Measurements from ENCODE around the gene TGOLN2.
"Not testable (repeated sequence)": the region's sequence is repeated elsewhere in the genome, so short reads cannot be mapped to it uniquely, and the experiment has no call there.

TGOLN2 gene

DNA sequence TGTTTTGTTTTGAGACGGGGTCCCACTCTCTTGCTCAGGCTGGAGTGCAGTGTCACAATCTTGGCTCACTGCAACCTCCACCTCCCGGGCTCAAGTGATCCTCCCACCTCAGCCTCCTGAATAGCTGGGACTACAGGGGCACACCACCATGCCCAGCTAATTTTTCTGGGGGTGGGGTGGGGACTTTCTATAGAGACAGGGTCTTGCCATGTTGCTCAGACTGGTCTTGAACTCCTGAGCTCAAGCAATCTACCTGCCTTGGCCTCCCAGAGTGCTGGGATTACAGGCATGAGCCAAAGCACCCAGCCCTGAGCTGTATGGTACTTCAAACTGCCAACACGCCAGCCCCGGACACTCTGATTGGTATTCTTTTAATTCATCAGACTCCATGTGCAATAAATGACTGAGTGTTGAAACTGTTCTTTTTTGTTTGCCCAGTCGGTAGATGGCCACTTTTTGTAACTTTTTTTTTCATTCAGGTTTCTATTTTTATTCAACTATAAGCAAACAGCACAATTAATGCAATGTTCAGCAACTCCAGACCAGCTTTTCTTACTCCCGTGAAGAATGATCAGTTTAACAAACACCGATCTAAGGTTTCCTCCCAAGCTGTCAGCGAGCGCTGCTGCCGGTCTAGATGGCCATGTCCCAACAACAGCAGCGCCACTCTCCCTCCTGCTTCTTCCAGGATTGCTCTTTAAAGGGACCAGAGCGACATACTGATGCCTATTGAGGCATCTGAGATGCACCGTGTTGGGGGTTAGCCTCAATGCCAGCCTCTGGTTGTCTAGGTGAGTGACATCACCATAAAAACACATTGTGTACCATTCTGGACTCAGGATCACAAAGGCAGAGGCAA is 12.5 kb upstream of the TGOLN2 start:
- FAIRE-seq = peak; percentile 52
- DNase-seq (ENCODE audit: low spot score) = no peak

- no peak for FAIRE-seq
Observed at GRCh38 chr2:85334928-85335327, 7.1 kb upstream of the TGOLN2 start.

GRCh38 chr2:85333877-85334276 is 6.1 kb upstream of the TGOLN2 start:
- FAIRE-seq; DNase-seq (ENCODE audit: low spot score): not testable (repeated sequence)

More at GRCh38 chr2:85334928-85335327, 7.1 kb upstream of the TGOLN2 start:
- DNase-seq (ENCODE audit: low spot score) = no peak

DNA sequence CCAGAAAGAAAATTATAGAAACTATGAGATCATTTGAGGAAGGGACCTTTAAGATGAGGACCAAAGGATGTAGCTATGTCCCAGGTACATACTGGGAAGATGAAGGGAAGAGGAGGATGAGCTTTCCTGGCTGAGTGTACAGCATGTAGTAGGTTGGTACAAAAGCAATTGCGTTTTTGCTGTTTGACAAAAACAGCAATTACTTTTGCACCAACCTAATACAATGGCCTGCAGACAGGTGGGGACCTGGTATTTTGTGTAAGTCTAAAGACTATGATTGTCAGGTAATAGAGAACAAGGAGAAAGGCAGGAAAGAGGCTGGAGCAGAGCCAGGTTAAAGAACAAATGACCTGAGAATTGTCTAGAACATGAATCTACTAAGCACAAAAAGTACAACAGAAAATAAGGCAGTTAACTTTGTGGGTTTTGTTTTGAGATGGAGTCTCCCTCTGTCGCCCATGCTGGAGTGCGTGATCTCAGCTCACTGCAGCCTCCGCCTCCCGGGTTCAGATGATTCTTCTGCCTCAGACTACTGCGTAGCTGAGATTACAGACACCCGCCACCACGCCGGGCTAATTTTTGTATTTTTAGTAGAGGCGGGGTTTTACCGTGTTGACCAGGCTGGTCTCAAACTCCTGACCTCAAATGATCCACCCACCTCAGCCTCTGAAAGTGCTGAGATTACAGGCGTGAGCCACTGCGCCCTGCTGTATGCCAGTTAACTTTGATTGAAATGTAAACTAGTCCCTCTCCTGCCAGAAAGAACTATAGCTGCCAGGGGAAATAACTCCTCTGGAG is 3.2 kb upstream of the TGOLN2 start:
- FAIRE-seq = no peak
- no peak for DNase-seq (ENCODE audit: low spot score)

DNA sequence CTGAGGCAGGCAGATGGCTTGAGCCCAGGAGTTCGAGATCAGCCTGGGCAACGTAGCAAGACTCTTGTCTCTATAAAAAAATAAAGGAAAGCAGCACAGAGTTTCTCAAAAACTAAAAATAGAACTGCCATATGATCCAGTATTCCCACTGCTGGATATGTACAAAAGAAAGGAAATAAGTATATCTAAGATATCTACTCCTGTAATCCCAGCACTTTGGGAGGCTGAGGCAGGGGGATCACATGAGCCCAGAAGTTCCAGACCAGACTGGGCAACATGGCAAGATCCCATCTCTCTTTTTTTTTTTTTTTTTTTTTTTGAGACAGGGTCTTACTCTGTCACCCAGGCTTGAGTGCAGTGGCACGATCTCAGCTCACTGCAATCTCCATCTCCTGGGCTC is 1.9 kb upstream of the TGOLN2 start:
- DNase-seq (ENCODE audit: low spot score); FAIRE-seq: not testable (repeated sequence)

- no peak for FAIRE-seq
- DNase-seq (ENCODE audit: low spot score) = no peak
Observed at GRCh38 chr2:85329181-85329651, 1.4 kb upstream of the TGOLN2 start.

DNA sequence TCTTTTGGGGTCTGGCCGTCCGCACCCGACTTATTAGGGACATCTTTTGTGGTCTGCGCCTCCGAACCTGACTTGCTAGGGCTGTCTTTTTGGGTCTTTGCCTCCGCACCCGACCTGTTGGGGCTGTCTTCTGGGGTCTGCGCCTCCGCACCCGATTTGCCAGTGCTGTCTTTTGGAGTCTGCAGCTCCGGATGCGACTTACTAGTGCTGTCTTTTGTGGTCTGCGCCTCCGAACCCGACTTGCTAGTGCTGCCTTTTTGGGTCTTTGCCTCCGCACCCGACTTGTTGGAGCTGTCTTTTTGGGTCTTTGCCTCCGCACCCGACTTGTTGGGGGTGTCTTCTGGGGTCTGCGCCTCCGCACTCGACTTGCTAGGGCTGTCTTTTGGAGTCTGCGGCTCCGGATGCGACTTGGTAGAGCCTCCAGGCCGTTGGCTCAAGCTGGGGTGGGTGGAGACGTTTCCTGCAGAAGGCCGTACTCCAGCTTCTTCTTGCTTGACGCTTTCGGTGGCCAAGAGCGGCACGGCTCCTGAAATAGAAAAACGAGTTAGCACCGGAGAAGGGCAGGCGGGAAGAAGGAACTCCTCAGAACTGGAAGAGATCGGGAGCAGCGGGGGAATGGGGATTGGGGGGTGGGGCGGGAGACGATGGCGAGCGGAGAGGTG is 498 bp downstream of the TGOLN2 start:
- DNase-seq (ENCODE audit: low spot score) (peak; percentile 46), FAIRE-seq (no peak)

- DNase-seq (ENCODE audit: low spot score) (no peak), FAIRE-seq (no peak)
Observed at GRCh38 chr2:85326406-85327159, 1.2 kb downstream of the TGOLN2 start.

- no peak for DNase-seq (ENCODE audit: low spot score)
- FAIRE-seq = no peak
Observed at GRCh38 chr2:85325466-85325811, 2.4 kb downstream of the TGOLN2 start.

GRCh38 chr2:85324639-85325465 is 2.9 kb downstream of the TGOLN2 start:
- FAIRE-seq = no peak

DNA sequence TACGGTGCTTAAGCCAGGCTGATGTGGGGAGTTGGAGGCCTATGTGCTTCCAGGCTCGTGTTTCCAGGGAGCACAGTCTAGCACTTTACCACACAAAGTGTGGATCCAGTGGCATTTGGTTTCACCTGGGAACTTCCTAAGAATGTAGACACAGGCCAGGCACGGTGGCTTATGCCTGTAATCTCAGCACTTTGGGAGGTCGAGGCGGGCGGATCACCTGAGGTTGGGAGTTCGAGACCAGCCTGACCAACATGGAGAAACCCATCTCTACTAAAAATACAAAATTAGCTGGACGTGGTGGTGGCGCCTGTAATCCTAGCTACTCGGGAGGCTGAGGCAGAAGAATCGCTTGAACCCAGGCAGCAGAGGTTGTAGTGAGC is 3.8 kb downstream of the TGOLN2 start:
- not testable (repeated sequence) for DNase-seq (ENCODE audit: low spot score); FAIRE-seq

More at GRCh38 chr2:85324639-85325465, 2.9 kb downstream of the TGOLN2 start:
- no peak for DNase-seq (ENCODE audit: low spot score)

DNA sequence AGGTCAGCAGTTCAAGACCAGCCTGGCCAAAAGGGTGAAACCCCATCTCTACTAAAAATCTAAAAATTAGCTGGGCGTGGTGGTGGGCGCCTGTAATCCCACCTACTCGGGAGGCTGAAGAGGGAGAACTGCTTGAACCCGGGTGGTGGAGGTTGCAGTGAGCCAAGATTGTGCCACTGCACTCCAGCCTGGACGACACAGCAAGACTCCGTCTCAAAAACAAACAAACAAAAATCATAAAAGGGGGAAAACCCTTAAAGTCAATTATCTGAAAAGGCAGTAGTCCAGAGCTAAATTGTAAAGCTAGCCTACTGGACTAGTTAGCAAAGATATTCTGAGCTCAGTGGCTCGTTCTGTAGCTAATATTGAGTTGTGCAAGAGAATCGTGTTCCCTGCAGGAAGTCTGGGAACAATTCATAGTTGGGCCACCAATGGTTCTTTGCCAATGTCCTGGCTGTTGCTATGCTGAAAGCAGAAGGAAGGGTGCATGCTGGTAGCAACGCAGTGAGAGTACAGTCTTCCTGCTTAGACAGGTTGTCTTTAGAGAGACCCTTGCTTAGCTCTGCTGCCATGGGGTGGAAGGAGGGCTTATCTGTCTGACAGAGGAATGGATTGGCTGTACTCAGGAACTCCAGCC is 4.3 kb downstream of the TGOLN2 start:
- FAIRE-seq = no peak
- no peak for DNase-seq (ENCODE audit: low spot score)

DNA sequence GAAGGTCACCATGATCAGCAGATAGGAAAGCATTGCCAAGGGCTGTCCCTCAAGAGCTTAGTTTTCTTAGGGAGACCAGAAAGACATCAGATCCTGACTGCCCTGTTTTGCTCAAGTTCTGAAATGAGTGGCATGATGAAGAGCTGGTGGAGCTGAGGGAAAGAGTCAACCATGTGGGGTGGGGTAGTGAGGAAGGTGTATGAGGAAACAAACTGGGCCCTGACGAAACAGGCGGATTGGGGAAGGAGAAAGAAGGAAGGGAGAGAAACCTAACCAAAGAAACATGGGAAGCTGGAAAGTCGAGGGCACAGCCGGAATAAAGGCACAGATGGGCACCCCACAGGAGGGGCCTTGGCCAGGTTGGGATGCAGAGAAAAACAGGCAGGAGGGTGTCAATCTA is 8.0 kb downstream of the TGOLN2 start:
- no peak for FAIRE-seq
- DNase-seq (ENCODE audit: low spot score) = no peak

DNA sequence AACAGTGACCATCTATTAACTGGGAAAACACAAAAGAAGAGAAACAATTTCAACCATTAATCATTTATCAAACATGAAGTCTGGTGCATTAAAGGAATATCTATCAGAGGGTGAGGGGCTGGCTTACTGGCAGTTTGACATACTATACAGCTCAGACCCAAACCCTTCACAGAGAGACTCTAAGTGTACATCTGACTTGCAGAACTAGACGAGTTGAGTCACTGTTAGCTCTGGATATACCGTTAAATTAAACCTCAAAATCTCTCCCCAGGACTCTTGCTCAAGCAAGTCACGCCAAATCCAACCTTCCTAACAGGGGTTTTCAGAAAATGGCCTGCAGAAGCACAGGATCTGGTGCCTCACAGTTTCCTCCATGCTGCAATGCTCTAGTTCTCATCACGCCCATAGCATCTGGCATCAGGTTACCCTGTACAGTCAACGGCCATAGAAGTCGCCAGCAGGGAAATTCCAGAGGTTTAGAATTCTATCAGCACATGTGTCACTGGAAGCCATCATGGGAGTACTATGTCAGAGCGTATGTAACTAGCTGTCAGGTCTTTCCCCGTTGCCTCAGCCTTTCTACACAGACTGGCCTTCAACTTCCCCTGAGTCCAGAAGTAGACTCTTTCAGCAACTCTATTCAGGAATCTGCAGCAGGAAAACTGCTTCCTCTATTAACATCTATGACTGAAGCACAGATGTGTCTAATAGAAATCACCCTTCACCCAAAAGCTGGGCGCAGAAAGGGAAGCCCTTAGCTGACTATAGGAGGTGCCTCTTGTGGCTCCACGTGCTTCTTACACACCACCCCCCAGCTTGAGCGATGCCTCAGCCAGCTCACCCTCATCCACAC is 9.3 kb downstream of the TGOLN2 start:
- FAIRE-seq = no peak
- no peak for DNase-seq (ENCODE audit: low spot score)

DNA sequence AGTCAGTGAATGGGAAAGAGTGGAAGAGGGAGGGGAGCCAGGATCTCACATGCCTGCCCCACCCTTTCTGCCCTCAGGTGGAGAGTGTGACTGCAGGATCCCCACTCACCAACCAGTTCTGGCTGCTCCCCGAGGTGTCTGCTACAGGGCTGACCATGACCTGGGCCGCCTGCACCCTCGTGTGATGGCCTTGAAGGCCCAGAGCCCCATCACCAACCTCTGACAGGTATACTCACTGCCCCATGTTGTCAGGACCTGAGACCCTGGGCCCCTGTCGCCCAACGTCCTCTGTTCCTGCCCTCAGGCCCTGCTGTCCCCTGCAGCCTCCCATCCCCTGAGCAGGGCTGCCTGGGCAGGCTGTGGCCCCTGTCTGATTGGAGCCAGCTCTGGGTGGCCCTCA is 11.9 kb downstream of the TGOLN2 start:
- not testable (repeated sequence) for FAIRE-seq; DNase-seq (ENCODE audit: low spot score)

DNA sequence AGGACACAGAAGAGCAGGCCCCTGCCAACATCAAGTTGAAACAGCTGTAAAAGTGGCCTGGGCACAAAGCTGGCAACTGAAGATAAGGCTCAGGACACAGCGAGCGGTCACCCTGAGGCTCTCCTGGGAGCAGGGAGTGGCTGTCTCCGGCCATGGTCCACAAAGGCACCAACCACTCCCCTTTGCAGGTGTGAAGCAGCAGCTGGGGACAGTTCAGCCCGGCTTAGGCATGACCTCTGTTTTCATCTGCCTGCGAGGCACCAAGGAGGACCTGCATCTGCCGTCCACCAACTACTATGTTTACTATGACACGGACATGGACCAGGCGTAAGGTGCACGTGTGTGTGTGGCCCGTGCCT is 12.9 kb downstream of the TGOLN2 start:
- FAIRE-seq = no peak
- DNase-seq (ENCODE audit: low spot score) = no peak

GRCh38 chr2:85312404-85312803 is 15.4 kb downstream of the TGOLN2 start:
- FAIRE-seq (no peak), DNase-seq (ENCODE audit: low spot score) (no peak)

DNA sequence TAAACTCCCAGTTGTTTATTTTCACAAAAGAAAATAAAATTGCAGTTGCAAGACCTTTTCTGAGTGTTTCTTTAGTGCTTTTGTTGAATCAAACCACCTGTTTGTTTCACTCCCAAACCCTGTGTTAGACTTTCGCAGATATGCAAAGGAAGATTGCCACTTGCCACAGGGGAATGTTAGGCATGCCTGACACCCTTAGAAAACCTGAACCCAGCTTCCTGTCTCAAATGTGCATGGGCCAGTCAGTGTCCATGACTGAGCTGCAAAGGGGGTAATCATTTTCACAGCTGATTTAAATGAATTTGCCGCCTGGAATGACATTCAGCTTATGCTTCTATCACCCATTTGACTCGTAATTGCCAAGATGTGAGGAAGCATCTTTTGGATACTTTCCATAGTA is 17.5 kb downstream of the TGOLN2 start:
- no peak for FAIRE-seq
- DNase-seq (ENCODE audit: low spot score) = no peak

Data from urothelium cell line (cell line).